Measurements from ENCODE around the gene FCMR.

FCMR gene, protein sequence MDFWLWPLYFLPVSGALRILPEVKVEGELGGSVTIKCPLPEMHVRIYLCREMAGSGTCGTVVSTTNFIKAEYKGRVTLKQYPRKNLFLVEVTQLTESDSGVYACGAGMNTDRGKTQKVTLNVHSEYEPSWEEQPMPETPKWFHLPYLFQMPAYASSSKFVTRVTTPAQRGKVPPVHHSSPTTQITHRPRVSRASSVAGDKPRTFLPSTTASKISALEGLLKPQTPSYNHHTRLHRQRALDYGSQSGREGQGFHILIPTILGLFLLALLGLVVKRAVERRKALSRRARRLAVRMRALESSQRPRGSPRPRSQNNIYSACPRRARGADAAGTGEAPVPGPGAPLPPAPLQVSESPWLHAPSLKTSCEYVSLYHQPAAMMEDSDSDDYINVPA

DNA sequence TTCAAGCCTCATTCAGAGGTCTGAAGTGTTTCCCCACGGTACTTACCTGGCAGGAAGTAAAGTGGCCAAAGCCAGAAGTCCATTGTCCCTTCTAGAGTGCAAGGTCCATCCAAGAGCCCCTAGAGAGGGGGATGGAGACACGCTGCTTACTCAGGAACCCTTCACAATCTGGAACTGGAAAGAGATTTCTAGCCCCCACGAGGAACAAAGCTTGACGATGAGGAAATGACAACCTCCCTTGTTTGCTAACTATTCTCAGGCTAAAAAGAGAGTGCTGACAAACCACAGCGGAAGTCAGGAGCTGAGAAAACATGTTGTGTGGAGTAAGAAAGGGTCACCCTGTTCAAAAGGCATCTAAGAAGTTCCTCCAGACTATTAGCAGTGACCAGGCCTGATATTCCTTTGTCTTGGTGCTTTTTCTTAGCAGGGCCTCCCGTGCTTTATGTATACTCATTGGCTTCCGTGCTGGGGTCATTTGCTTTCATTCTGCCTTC, at the start of gene FCMR:
Gene FCMR, minus strand, starts transcription at position 170 of the 494 bp plus-strand sequence. Its CDS starts 87 bp downstream, at position 83.
- peak in 7 of 14 donors; percentile 18 to 43 (median 31) for DNase-seq

DNA sequence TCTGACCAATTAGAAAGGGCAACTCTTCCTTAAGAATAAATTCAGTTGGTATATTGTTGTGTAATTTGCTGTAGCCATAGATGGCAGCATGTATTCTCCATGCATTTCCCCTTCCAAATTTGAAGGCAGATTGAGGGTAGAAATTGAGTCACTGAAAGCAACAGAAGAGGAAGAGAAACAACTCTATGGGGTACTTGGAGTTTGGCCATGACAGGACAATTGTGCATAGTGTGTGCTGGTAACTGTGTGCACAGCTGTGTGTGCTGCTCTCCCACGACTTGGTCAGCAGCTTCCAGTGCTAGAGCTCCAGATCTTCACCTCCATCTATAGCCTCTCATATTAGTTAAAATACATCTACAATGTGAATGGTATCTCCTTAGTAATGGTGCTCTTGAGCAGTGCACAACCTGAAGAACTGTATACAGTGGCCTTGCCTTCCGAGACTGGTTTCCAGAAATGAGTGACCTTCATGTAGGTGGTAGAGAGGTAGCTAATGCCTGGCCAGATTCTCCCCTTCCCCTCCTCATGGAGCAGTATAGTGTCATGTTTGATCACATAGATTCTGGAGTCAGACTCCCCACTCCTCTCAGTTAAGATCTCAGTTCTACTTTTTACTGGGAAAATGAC, 49.4 kb upstream of the FCMR start:
- no peak for DNase-seq

DNA sequence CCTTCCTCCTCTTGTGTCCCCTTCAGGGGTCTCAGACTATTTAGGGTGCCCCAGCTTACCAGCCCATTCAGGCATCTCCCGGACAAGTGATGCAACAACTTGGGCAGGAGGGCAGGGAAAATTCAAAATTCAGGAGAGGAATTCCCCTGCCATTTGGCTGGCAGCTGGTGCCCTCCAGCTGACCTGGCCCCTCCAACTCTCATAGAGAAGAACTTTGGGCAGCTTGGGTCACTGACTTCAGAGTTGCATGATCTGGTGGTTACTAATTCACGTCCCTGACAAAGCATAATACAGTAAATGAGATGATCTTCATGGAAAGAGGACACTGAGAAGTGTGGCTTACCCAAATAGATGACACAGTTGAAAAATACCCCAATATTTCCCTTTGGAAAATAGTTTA, 48.7 kb upstream of the FCMR start, which contains the start of gene FCAMR:
Gene FCAMR, minus strand, starts transcription at position 15 of the 400 bp plus-strand sequence. CDS start 335 bp downstream, outside the sequence.
- no peak for DNase-seq

DNA sequence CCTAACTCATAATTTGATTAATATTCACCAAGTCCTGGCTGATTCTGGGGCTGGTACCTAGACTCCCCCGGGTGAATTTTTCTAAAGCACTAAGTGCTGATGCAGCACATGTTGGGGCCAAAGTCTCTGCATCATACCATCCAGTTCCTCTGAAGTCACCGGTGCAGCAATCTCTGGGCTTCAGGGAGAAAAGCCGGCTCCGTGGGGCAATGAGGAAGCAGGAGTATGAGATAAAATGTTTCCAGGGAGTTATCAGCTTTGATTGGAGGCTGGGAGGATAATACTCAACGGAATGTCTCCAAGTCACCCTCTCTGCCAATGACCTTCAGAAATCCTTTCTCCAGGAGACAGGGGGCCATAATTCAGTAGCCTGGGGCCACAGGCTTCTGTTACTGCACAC, 47.3 kb upstream of the FCMR start:
- no peak for DNase-seq

DNA sequence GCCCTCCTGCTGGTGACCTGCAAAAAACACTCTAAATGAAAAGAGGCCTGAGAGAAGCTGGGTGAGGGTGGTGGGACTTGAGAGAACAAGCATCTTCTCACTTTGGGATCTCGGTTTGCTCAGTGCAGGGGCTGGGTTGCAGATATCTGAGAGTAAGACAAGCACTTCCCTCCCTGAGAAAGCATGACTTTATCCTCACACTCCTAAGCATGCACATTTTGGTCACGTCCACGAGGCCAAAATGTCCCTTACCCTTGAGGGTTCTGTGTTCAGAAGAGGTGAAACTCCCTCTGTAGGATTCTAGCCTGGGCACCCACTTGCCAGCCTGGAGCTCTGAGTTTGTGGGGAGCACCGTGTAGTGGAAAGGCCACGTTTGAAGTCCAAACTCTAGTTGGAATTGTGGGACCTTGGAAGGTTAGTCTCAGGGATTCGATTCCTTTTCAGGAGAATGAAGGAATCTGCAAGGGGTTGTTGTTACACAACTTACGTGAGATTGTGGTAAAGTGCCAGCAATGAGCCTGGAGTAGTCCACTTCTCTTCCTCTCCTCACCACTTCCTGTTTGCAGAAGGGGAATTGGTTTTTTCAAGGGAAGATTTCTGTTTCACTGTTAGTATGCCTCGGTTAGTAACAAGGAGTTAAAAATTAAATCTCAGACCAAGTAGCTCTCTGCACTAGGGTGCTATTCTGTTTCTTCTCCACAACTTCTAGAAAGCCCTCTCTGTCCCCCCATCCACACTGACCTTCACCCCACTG, 45.5 kb upstream of the FCMR start:
- DNase-seq: peak in 1 of 14 donors; percentile 16

DNA sequence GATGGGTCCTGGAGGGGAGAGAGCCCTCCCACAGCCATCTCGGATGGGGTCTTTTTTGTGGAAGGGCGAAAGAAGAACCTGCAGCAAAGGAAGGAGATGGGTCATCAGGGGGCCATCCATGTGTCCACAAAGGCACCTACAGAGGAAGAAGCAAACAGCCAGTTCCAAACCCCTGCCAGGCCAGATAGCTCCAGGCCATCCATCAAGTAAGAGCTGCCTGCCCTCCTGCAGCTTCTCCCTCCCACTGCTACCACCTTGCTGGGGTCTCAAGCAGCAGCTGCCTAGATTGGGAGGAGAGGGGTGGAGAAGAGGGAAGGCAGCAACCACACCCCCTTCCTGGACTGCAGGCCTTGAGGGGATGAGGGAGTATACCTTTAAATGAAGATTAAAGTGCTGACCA, 44.0 kb upstream of the FCMR start:
- no peak for DNase-seq

DNA sequence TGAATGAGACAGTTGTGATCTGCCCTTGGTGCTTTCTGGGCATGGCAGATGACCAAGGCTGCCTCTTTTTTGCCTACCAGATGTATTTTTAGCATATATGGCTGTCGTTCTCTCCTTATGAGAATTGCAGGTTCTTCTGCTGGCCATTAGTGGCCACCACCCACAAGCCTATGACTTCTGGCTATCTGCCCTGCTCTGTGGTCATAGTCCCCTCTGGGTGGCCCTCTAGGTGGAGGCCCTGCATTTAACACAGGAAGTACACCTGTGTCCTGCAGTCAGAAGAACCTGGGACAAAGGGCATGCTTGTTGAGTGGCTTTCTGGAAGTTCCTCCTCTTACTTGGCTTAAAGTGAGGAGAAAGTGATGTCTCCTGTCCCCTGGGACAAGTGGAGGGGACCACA, 42.0 kb upstream of the FCMR start:
- DNase-seq: no peak

DNA sequence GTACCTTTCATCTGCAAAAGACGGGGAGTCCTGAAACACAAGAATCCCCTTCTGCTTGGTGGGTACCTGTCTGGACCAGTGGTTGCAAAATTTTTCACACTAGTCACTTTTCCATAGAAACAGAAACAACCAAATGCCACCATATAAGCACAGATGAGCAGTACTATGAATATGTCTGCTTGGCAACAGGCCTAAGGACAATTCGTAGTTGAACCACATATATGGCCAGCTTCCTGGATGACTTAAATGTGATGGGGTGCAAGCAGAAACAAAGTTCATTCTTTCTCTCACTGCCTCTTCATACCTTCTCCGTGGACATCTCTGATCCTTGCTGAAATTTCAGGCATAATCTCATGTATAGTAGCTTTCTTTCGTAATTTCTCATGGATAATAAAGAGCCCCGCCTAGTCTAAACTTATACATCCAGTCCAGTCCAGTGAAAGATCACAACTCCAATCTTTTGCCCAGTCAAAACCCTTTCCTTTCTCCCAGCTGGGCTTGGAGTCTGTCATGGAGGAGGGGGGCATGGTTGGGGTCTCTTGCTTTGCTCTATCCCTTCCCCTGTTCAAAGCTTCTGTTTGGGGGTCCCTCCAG, 41.5 kb upstream of the FCMR start:
- DNase-seq: no peak

DNA sequence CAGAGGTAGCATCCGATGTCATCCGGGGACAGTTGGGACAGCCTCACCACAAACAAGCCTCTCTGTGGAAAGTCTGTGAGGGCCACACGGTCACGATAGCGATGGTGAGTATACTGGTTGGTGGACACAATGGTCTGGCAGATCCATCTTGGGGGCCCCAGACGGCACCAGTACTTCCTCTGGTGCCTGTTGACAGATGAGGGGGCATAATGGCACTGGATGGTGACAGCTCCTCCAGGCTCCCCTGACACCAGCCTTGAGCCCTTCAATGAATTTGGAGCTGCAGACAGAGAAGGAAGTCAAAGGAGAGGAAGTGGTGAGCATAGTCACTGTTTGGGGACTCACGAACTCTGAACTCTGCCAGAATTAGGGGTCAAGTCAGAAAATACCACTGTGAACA, 40.5 kb upstream of the FCMR start:
- no peak for DNase-seq

DNA sequence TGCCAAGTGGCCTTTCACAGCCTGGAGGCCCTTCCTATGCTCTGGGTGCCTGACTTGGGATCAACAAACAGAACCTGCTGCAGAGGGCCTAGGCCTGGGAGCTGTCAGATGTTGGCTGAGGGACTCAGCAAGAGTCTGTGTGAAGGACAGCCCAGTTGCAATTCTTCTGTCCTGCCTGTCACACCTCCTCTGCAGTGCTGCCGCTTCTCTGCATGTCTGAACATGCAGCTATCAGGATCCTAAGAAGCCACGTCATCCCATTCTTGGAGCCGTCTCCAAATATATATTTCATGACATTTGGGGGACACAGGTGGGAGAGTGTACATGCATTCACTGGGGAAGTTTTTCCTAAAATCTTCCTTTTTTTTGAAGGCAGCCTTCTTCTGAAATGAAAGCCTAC, 39.9 kb upstream of the FCMR start:
- no peak for DNase-seq

DNA sequence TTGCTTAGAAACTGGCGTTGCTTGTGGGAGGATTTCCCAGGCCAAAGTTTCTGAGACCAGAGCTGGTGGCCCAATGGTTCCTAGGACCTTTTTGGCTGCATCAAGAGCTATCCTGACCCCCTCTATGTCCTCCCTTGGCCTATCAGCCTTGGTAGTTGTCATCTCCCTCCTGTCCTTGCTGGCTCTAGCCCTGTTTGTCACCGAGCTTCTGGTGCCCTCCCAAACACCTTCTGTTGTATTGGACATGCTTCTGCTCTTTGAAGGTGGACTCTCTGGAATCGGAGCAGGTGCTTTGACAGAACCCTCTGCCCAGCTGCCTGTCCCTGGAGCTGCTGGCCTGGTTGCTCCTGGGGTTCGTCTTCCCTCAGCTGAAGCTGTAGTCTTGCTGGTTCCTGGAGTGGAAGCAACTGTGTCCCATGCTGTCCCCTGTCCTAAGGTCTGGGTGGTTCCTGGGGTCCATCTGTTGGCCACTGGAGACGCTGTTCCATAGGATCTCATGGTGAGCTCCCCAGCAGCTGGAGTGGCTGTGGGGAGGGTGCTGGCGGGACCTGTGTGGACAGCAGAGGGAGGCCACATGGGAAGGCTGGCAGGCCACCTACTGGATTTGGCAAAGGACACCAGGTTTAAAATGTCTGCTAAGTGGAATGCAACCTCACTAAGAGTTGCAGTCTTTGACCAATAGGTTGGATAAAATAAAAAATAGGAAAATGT, 39.1 kb upstream of the FCMR start:
- no peak for DNase-seq

DNA sequence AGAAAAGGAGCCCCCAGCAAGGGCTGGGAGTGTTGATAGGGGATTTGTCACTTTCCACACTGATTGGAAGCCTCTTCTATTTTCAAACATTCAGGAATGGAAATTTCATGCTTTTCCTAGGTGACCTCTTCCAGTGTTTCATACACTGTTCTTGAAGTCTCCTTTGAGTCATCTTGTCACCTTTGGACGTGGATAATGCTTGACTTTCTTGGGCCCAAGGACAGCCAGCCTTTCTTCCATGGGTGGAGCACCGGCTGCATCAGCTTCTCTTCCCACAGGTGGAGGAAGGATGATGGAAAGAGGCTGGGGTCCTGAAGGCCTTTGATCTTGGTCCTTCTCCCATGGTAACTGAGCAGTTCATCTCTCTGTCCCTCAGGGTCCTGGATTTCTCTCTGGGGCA, 36.4 kb upstream of the FCMR start:
- no peak for DNase-seq

DNA sequence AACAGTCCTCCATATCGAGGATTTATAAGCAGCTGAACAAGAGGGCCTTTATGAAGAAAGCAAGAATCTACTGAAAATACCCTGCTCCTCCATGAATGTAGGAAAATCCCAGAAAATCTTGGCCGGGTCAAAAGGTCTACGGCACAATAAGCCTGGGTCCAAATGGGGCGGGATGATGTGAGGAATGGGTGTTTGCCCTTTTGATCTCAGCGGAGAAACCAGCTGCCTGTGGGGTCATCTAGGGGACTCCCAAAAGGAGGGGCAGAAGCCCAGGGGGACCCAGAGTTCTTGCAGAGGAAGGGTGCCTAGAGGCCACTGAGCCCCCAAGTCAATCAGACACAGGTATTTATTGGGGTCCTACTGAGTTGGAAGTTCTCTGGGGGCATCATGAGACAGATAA, 35.9 kb upstream of the FCMR start:
- no peak for DNase-seq

DNA sequence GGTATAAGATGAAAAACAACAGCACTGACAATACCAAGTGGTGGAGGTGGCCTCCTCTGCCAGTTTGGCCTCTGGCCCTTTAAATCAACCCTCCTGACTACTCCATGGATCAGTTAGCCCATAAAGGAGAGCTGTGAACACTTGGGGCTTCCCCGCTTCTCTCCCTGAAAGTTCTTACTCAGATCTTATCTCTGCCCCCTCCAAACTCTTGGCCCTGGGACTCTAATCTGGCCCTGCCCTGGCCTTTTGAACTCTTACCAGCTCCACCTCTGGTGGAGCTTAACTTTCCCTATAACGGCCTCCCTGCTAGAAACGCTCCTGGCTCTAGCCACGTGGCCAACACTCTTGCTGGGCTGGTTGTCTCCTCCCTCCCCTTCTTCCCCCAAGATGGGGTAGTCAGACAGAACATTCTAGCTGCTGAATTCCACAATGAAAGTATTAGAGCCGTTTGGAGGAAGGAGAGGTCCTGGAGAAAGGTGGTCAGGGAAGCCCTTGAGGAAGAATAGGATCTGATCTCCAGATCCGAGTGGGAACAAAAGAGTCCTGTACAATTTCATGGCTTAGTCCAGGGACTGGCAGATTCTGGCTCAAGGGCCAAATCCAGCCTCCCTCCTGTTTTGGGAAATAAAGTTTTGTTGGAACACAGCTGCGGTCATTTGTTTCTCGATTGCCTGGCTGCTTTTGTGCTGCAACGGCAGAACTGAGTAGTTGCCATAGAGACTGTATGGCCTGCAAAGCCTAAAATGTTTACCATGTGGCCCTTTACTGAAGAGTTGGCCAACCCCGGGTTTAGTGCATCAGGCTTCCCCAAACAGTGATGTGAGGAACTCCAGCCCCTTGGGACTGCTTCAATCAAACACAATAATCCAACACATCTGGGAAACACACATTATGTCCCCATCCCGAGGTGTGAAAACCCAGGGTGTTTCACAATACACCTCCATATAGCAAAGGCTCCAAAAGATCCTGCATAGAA, 34.0 kb upstream of the FCMR start:
- DNase-seq: no peak

DNA sequence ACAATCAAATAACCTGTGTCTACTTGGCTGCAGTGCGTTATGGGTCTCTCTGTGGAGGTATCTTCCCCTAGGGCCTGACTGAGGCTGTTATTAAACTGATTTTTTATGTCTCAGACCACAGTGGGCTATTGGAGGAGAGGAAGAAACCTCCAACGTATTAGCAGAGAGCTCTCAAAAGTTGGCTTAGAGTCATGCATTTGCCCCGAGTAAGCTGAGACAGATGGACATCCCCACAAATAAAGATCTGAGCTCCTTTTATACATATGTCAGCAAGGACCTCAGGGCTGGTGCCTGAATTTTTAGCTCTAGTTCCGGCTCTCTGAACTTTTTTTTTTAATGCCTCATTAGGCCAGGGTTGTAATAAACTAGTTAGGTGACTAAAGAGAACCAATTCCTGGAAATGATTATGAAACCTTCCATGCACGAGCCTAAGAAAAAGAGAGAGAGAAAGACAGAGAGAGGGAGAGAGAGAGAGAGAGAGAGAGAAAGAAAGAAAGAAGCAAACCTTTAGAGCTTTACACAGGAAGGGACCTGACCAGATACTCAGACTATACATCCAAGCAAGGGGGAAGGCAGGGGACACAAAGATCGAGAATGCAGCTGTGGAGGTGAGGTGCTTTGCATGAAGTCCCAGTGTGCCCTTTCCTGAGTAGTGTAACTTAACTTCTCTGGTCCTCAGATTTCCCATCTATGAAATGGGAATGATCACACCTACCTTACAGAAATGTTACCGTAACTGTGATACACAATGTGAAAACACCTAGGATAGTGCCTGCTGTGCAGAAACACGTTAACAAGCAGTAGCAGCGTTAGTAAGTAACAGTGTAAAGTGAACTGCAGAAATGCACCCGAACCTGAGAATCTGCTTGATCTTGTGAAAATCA, 33.0 kb upstream of the FCMR start:
- no peak for DNase-seq

DNA sequence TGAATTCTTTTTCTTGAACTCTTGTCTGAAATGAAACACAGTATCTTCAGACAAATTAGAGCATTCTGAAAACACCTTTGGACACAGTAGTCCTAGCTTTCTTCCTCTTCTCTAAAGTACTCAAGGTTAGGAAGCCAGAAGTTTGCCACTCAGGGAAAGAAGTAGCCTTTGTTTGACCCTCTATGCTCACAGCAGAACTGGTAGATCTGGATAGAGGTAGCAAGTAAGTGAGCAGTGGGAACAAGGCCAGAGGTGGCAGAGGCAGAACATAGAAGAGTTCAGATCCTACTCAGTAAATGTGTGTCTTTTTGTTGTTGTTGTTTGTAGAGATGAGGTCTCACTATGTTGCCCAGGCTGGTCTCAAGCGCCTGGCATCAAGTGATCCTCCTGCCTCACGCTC, 31.9 kb upstream of the FCMR start:
- DNase-seq: no peak

DNA sequence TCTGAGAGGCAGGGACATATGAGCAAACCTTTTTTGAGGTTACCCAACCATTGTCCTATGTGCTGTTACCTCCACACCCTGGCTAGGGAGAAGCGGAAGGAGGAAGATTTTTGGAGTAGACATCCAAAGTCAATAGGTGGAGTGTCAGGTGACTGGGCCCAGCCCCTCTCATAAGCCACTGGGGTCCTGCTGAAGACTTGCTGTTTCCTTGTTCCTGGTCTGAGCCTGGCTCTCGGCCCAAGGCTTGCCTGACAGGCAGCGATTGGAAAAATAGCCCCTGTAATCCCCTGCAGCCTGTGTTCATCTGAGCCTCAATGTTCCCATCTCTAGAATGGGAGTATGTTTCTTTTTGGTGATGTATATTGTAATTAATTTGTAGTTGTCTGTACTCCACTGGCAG, 31.4 kb upstream of the FCMR start:
- DNase-seq: no peak

DNA sequence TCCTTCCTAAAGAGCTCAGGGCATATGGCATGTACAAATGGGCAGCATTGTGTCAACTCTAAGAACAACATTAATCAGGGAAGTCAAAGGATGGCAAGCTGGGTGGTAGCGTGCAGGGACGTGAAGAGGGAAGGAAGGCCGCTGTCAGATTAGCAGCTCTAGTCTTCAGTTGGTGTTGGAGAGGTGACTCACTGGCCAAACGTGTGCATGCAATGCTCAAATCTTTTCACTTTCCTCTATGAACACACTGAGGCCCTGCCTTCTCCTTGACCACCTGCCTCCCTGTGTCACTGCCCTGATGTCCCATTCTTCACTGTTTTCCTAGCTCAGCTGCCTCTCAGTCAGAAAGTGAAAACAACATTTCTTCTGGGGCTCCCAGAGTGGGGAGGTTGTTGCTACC, 30.4 kb upstream of the FCMR start:
- DNase-seq: no peak

DNA sequence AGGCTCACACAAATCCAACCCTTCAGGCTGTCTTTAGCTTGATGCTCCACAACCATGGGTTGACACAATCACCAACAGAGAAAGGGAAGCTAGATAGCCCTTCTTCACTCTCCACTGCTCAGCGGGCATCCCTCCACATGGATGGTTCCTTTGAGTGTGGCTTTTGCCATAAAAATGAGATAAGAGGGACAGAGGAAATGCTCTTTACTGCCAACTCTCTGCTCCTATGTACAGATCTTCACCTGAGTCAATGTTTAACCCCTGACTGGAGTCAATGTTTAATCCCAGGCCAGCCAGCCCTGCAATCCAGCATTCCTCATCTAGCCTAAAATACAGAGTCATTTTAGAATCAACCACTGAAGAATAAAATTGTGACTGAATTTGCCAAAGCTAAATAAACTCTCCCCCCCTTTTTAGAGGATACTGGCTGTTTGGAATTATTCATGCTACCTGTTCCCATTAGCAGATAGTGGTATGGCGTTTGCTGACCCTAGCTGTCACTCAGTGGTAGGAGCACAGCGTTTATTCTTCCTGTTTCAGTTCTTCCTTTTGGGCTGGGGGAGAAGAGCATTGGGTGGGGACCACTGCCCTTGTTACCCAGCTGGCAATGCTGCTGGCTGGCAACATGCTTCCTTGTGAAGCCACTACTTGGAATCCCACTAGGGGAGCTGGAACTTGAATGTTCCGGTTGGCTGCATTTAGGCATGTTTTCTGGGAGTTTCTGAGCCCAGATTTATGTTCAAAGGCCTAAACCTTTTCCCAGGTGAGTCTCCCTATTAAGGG, 29.8 kb upstream of the FCMR start:
- no peak for DNase-seq

Data from C1 segment of cervical spinal cord (tissue), 14 donors.